Measurements from ENCODE around the gene STAT1.
A peak's percentile ranks its signal among the peaks of the same experiment; 100 is the strongest.

The STAT1 gene

GRCh38 chr2:191013932-191014652 lies at the start of gene STAT1:
TSS of gene STAT1 (minus strand) at chr2:191014171. CDS start at chr2:191010003, 4,168 bp downstream.
- peak; percentile 92 for DNase-seq

- no peak for DNase-seq
Observed at GRCh38 chr2:191063584-191063983, 49.6 kb upstream of the STAT1 start.

GRCh38 chr2:191061381-191061980 lies 47.5 kb upstream of the STAT1 start:
- DNase-seq: no peak

- DNase-seq: no peak
Observed at GRCh38 chr2:191059308-191059707, 45.3 kb upstream of the STAT1 start.

GRCh38 chr2:191056228-191056627 lies 42.3 kb upstream of the STAT1 start:
- no peak for DNase-seq

- DNase-seq: no peak
Observed at GRCh38 chr2:191053256-191053655, 39.3 kb upstream of the STAT1 start.

- no peak for DNase-seq
Observed at GRCh38 chr2:191051825-191052778, 38.1 kb upstream of the STAT1 start.

- DNase-seq: no peak
Observed at GRCh38 chr2:191051177-191051576, 37.2 kb upstream of the STAT1 start.

GRCh38 chr2:191050640-191050987 lies 36.6 kb upstream of the STAT1 start:
- no peak for DNase-seq

- no peak for DNase-seq
Observed at GRCh38 chr2:191049728-191050639, 36.0 kb upstream of the STAT1 start.

- DNase-seq: no peak
Observed at GRCh38 chr2:191048073-191048472, 34.1 kb upstream of the STAT1 start.

- DNase-seq: no peak
Observed at GRCh38 chr2:191045141-191045540, 31.2 kb upstream of the STAT1 start.

GRCh38 chr2:191043438-191043837 lies 29.5 kb upstream of the STAT1 start:
- no peak for DNase-seq

- DNase-seq: no peak
Observed at GRCh38 chr2:191041418-191042161, 27.6 kb upstream of the STAT1 start.

GRCh38 chr2:191039616-191040015 lies 25.6 kb upstream of the STAT1 start:
- no peak for DNase-seq

- no peak for DNase-seq
Observed at GRCh38 chr2:191038741-191039140, 24.8 kb upstream of the STAT1 start.

- peak; percentile 54 for DNase-seq
Observed at GRCh38 chr2:191038241-191038725, 24.3 kb upstream of the STAT1 start.

GRCh38 chr2:191037351-191037750 lies 23.4 kb upstream of the STAT1 start:
- no peak for DNase-seq

- DNase-seq: no peak
Observed at GRCh38 chr2:191036363-191036762, 22.4 kb upstream of the STAT1 start.

GRCh38 chr2:191032588-191033429 lies 18.8 kb upstream of the STAT1 start:
- no peak for DNase-seq

- DNase-seq: no peak
Observed at GRCh38 chr2:191031256-191031655, 17.3 kb upstream of the STAT1 start.

All from CD4-positive, alpha-beta T cell treated with Interleukin-15 for 1 hour (primary cell).